Left lobe of liver (tissue), 2 donors: ENCODE measurements around the gene PELI3. TPM values are rescaled to one million over a fixed set of nuclear protein-coding genes. Genes with fewer than 3 reads are reported as not detected.

Source experiments
- ATAC-seq: fragments of 200-7000 bp; cut with Tn5 transposase; one replicate; pipeline ENCODE4 v1.9.1; 2020; ENCODE audit warnings: mild to moderate bottlenecking, moderate library complexity
- DNase-seq: peaks from one replicate; pipeline ENCODE4 v3.0.0-alpha.2; 2020; ENCODE audit warnings: low spot score
- total RNA-seq: library from RNA; stranded (reverse); gene quantifications from one replicate; pipeline ENCODE4 v1.2.1, GENCODE V29; 2021
- donor health status: DM: no; HTN: no; CAD: no; lungs with moderate emphysema.
- donor health status: DM: no; HTN: yes; CAD: no.

Gene PELI3
- total RNA-seq, 1 donor from 2014 or later = 4.8 TPM

GRCh38 chr11:66495401-66495854, 28.7 kb downstream of the PELI3 start:
- no peak for ATAC-seq
- no peak for DNase-seq

- no peak for DNase-seq
- ATAC-seq = no peak
These were observed 30.5 kb downstream of the PELI3 start for GRCh38 chr11:66497206-66497605.

- ATAC-seq (no peak), DNase-seq (no peak)
These were observed 31.8 kb downstream of the PELI3 start for GRCh38 chr11:66498506-66498905.

- DNase-seq = no peak
These were observed 38.6 kb downstream of the PELI3 start for GRCh38 chr11:66505276-66505816.

GRCh38 chr11:66509131-66509561, 42.4 kb downstream of the PELI3 start:
- ATAC-seq (no peak), DNase-seq (no peak)

More at GRCh38 chr11:66505276-66505816, 38.6 kb downstream of the PELI3 start:
- ATAC-seq = no peak

GRCh38 chr11:66510271-66510989, 43.7 kb downstream of the PELI3 start, which contains the start of gene BBS1:
Gene BBS1 (plus strand): TSS chr11:66510635. CDS start chr11:66510660, 25 bp downstream.
- ATAC-seq (peak; percentile 99), DNase-seq (peak; percentile 84)

GRCh38 chr11:66510990-66511339, 44.3 kb downstream of the PELI3 start:
- no peak for DNase-seq
- peak; percentile 30 for ATAC-seq

GRCh38 chr11:66523611-66524010, 56.9 kb downstream of the PELI3 start:
- no peak for DNase-seq
- ATAC-seq = no peak

GRCh38 chr11:66524304-66525040, 57.8 kb downstream of the PELI3 start:
- ATAC-seq (no peak), DNase-seq (no peak)

Other genes with a start within 250 kb of the PELI3 start
- 5.6 TPM for gene KLC2, start 209.2 kb upstream of the PELI3 start, total RNA-seq
- gene RAB1B, start 198.3 kb upstream of the PELI3 start, total RNA-seq = 58.0 TPM
- gene CNIH2, start 188.7 kb upstream of the PELI3 start, total RNA-seq = 0.13 TPM
- 120 TPM for gene YIF1A, start 177.8 kb upstream of the PELI3 start, total RNA-seq
- gene TMEM151A, start 175.0 kb upstream of the PELI3 start, total RNA-seq = 0.10 TPM
- gene CD248, start 149.9 kb upstream of the PELI3 start, total RNA-seq = 0.91 TPM
- 0.93 TPM for gene RIN1, start 130.5 kb upstream of the PELI3 start, total RNA-seq
- gene BRMS1, start 121.8 kb upstream of the PELI3 start, total RNA-seq = 11.2 TPM
- gene B4GAT1, start 119.3 kb upstream of the PELI3 start, total RNA-seq = 19.4 TPM
- 0.48 TPM for gene SLC29A2, start 95.1 kb upstream of the PELI3 start, total RNA-seq
- not detected for gene NPAS4, start 45.9 kb upstream of the PELI3 start, total RNA-seq
- 28.5 TPM for gene MRPL11, start 28.1 kb upstream of the PELI3 start, total RNA-seq
- gene DPP3, start 13.5 kb downstream of the PELI3 start, total RNA-seq = 24.4 TPM
- gene BBS1, start 43.7 kb downstream of the PELI3 start, total RNA-seq = 11.6 TPM
- gene ZDHHC24, start 79.1 kb downstream of the PELI3 start, total RNA-seq = 6.9 TPM
- not detected for gene ACTN3, start 80.0 kb downstream of the PELI3 start, total RNA-seq
- gene CTSF, start 101.7 kb downstream of the PELI3 start, total RNA-seq = 45.5 TPM
- 0.10 TPM for gene CCDC87, start 126.2 kb downstream of the PELI3 start, total RNA-seq
- 68.5 TPM for gene CCS, start 126.3 kb downstream of the PELI3 start, total RNA-seq
- gene RBM14, start 149.7 kb downstream of the PELI3 start, total RNA-seq = 31.5 TPM
- gene RBM4, start 171.8 kb downstream of the PELI3 start, total RNA-seq = 36.3 TPM
- gene RBM4B, start 211.0 kb downstream of the PELI3 start, total RNA-seq = 8.1 TPM